Astrocyte (in vitro differentiated cells and primary cell): ENCODE results near the gene ZNF883. TPM values are rescaled to one million over a fixed set of nuclear protein-coding genes. Genes with fewer than 3 reads are reported as not detected.

Experiments used
- DNase-seq: peaks from one replicate; pipeline ENCODE4 v3.0.0-alpha.2; 2010; ENCODE audit warnings: low read depth
- FAIRE-seq: peaks from 2 replicates; lab custom pipeline; 2011; peaks lifted over from hg19 to GRCh38; lab: Jason Lieb, UNC
- H2AFZ ChIP-seq: 2 replicates; pipeline ENCODE4 v1.6.0; 2012; ENCODE audit warnings: low read depth, low read length, inconsistent platforms
- H3K27ac ChIP-seq: 2 replicates; pipeline ENCODE4 v1.5.1; 2011; ENCODE audit warnings: low read depth, low read length, inconsistent platforms
- H3K27me3 ChIP-seq: 2 replicates; pipeline ENCODE4 v1.6.0; 2011; ENCODE audit warnings: low read length, inconsistent platforms; ENCODE audit not compliant: insufficient read depth
- H3K36me3 ChIP-seq: 2 replicates; pipeline ENCODE4 v1.5.1; 2011; ENCODE audit warnings: low read length, inconsistent platforms; ENCODE audit not compliant: insufficient read depth
- H3K4me1 ChIP-seq: 2 replicates; pipeline ENCODE4 v1.5.1; 2011; ENCODE audit warnings: low read length, inconsistent platforms; ENCODE audit not compliant: insufficient read depth
- H3K4me2 ChIP-seq: 2 replicates; pipeline ENCODE4 v1.6.0; 2012; ENCODE audit warnings: low read length, inconsistent platforms
- H3K4me3 ChIP-seq: 2 replicates; pipeline ENCODE4 v1.5.1; 2011; ENCODE audit warnings: low read depth, mild to moderate bottlenecking, low read length, inconsistent platforms; ENCODE audit not compliant: insufficient read depth
- H3K79me2 ChIP-seq: 2 replicates; pipeline ENCODE4 v1.6.0; 2012; ENCODE audit warnings: mild to moderate bottlenecking, low read length, inconsistent platforms; ENCODE audit not compliant: insufficient read depth
- H3K9ac ChIP-seq: 2 replicates; pipeline ENCODE4 v1.6.0; 2012; ENCODE audit warnings: mild to moderate bottlenecking, low read length, inconsistent platforms
- H3K9me3 ChIP-seq: 2 replicates; pipeline ENCODE4 v1.5.1; 2012; ENCODE audit warnings: low read depth, mild to moderate bottlenecking, low read length, inconsistent platforms; ENCODE audit not compliant: insufficient read depth
- H4K20me1 ChIP-seq: 2 replicates; pipeline ENCODE4 v1.6.0; 2012; ENCODE audit warnings: low read length, inconsistent platforms; ENCODE audit not compliant: insufficient read depth
- H3K27ac Mint-ChIP-seq: one replicate; pipeline ENCODE4 v1.8.0; 2021; ENCODE audit warnings: mild to moderate bottlenecking, mixed read lengths; ENCODE audit not compliant: unreplicated experiment
- H3K27me3 Mint-ChIP-seq: one replicate; pipeline ENCODE4 v1.8.0; 2021; ENCODE audit warnings: low read depth, mixed read lengths; ENCODE audit not compliant: unreplicated experiment
- H3K36me3 Mint-ChIP-seq: one replicate; pipeline ENCODE4 v1.8.0; 2021; ENCODE audit warnings: low read depth, mixed read lengths; ENCODE audit not compliant: unreplicated experiment
- H3K4me1 Mint-ChIP-seq: one replicate; pipeline ENCODE4 v1.8.0; 2021; ENCODE audit warnings: low read depth, mixed read lengths; ENCODE audit not compliant: unreplicated experiment
- H3K4me3 Mint-ChIP-seq: one replicate; pipeline ENCODE4 v1.8.0; 2021; ENCODE audit warnings: mild to moderate bottlenecking, moderate library complexity, mixed read lengths; ENCODE audit not compliant: unreplicated experiment
- H3K9me3 Mint-ChIP-seq: one replicate; pipeline ENCODE4 v1.8.0; 2021; ENCODE audit warnings: mild to moderate bottlenecking, mixed read lengths; ENCODE audit not compliant: unreplicated experiment
- EZH2 ChIP-seq: IDR thresholded peaks from 2 replicates; pipeline ENCODE4 v1.6.1; 2012; ENCODE audit warnings: mild to moderate bottlenecking, low read length, inconsistent platforms; ENCODE audit not compliant: insufficient read depth
- total RNA-seq: library from RNA; stranded (reverse); gene quantifications from 2 replicates; pipeline ENCODE4 v1.2.1, GENCODE V29; 2021
- TF ChIP-seq, protein P1 (sequence below): IDR thresholded peaks from 2 replicates; pipeline ENCODE4 v1.5.1; 2011; ENCODE audit warnings: low read depth, mild to moderate bottlenecking, inconsistent platforms, low read length, moderate library complexity; ENCODE audit not compliant: insufficient read depth

The ZNF883 gene
- total RNA-seq, 1 donor from 2014 or later = 1.3 TPM

GRCh38 chr9:112925058-112925641, 86.8 kb downstream of the ZNF883 start:
- DNase-seq = peak; percentile 1
- Histone ChIP-seq H3K36me3 (no peaks in the 10 kb centered on the region), H3K9ac (no peak overlapping the region), H3K4me2 (no peak overlapping the region), H3K79me2 (no peaks in the 10 kb centered on the region), H3K4me3 (no peak overlapping the region), H3K27ac (no peak overlapping the region), H2AFZ (no peak overlapping the region), H3K9me3 (no peaks in the 10 kb centered on the region), H4K20me1 (no peaks in the 10 kb centered on the region), H3K4me1 (no peaks in the 10 kb centered on the region), H3K27me3 (peaks cover 7% of the 10 kb centered on the region)
- H3K36me3 Mint-ChIP-seq = no peaks in the 10 kb centered on the region
- no peak for TF ChIP-seq EZH2
- TF ChIP-seq, protein P1, sequence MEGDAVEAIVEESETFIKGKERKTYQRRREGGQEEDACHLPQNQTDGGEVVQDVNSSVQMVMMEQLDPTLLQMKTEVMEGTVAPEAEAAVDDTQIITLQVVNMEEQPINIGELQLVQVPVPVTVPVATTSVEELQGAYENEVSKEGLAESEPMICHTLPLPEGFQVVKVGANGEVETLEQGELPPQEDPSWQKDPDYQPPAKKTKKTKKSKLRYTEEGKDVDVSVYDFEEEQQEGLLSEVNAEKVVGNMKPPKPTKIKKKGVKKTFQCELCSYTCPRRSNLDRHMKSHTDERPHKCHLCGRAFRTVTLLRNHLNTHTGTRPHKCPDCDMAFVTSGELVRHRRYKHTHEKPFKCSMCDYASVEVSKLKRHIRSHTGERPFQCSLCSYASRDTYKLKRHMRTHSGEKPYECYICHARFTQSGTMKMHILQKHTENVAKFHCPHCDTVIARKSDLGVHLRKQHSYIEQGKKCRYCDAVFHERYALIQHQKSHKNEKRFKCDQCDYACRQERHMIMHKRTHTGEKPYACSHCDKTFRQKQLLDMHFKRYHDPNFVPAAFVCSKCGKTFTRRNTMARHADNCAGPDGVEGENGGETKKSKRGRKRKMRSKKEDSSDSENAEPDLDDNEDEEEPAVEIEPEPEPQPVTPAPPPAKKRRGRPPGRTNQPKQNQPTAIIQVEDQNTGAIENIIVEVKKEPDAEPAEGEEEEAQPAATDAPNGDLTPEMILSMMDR = peak; percentile 33
- H3K27ac Mint-ChIP-seq = no peak overlapping the region
- H3K4me3 Mint-ChIP-seq = no peak overlapping the region
- H3K9me3 Mint-ChIP-seq = peaks cover 5% of the 10 kb centered on the region
- no peaks in the 10 kb centered on the region for H3K4me1 Mint-ChIP-seq
- H3K27me3 Mint-ChIP-seq = peaks cover 6% of the 10 kb centered on the region
- FAIRE-seq = peak; percentile 83

DNA sequence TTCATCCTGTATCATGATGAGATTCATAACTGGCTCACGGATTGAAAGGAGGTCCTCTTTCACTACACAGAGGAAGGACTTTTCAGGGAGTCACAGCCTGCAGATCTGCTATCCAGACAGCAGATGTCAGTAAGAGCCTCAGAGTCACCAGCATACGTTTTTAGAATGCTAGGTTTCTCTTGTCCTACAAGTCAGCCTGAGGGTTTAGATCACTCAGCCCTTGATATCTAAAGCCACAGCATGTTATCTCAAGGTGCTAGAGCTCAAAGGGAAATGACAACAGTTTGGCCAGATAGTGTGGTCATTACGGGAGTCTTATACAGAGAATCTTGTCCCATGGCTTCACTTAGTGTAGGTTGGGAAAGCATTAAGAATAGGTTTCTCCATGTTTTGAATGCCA, 90.4 kb downstream of the ZNF883 start:
- Histone ChIP-seq H3K4me3 (no peak overlapping the region), H3K4me2 (no peak overlapping the region), H3K4me1 (no peaks in the 10 kb centered on the region), H2AFZ (no peak overlapping the region), H3K79me2 (no peaks in the 10 kb centered on the region), H3K27me3 (peaks cover 16% of the 10 kb centered on the region), H3K36me3 (no peaks in the 10 kb centered on the region), H3K9ac (no peak overlapping the region), H3K27ac (no peak overlapping the region), H3K9me3 (no peaks in the 10 kb centered on the region), H4K20me1 (no peaks in the 10 kb centered on the region)
- no peak for TF ChIP-seq EZH2
- TF ChIP-seq, protein P1 = peak; percentile 48
- Mint-ChIP-seq H3K4me1 (no peaks in the 10 kb centered on the region), H3K9me3 (peaks cover 5% of the 10 kb centered on the region), H3K4me3 (no peak overlapping the region), H3K36me3 (no peaks in the 10 kb centered on the region), H3K27ac (no peak overlapping the region), H3K27me3 (peaks cover 13% of the 10 kb centered on the region)
- FAIRE-seq = peak; percentile 88
- peak; percentile 42 for DNase-seq

- no peak overlapping the region for H2AFZ ChIP-seq
- TF ChIP-seq, protein P1 = no peak
- H3K27me3 ChIP-seq = peaks cover 14% of the 10 kb centered on the region
- H3K79me2 ChIP-seq = no peaks in the 10 kb centered on the region
- Mint-ChIP-seq H3K4me3 (no peak overlapping the region), H3K27me3 (peaks cover 19% of the 10 kb centered on the region), H3K4me1 (no peaks in the 10 kb centered on the region), H3K36me3 (no peaks in the 10 kb centered on the region), H3K27ac (no peak overlapping the region), H3K9me3 (peaks cover 8% of the 10 kb centered on the region)
- H3K9me3 ChIP-seq = no peaks in the 10 kb centered on the region
- no peaks in the 10 kb centered on the region for H4K20me1 ChIP-seq
- no peaks in the 10 kb centered on the region for H3K4me1 ChIP-seq
- FAIRE-seq (no peak), DNase-seq (no peak)
- no peak overlapping the region for H3K27ac ChIP-seq
- no peak overlapping the region for H3K4me2 ChIP-seq
- no peaks in the 10 kb centered on the region for H3K36me3 ChIP-seq
- no peak overlapping the region for H3K9ac ChIP-seq
- no peak overlapping the region for H3K4me3 ChIP-seq
These were observed 94.0 kb downstream of the ZNF883 start for GRCh38 chr9:112917987-112918362.
